HG03280 (cell line): ENCODE results near the gene PIGO.

ENCODE experiments used
- ATAC-seq: cut with Tn5 transposase; IDR thresholded peaks from one replicate; pipeline ENCODE4 v1.9.1; 2021; ENCODE audit warnings: mild to moderate bottlenecking, moderate library complexity; ENCODE audit not compliant: unreplicated experiment

PIGO gene

GRCh38 chr9:35096035-35096849, at the start of gene PIGO:
PIGO (minus strand) TSS chr9:35096591; CDS start chr9:35095565, 1,026 bp downstream.
- peak; percentile 89 for ATAC-seq

GRCh38 chr9:35142037-35142436, 45.6 kb upstream of the PIGO start:
- ATAC-seq: no peak

- ATAC-seq: no peak
Observed at GRCh38 chr9:35140093-35140492, 43.7 kb upstream of the PIGO start.

- ATAC-seq: no peak
Observed at GRCh38 chr9:35136866-35137265, 40.5 kb upstream of the PIGO start.

- no peak for ATAC-seq
Observed at GRCh38 chr9:35135988-35136387, 39.6 kb upstream of the PIGO start.

- ATAC-seq: no peak
Observed at GRCh38 chr9:35134920-35135319, 38.5 kb upstream of the PIGO start.

GRCh38 chr9:35116898-35117551, 20.6 kb upstream of the PIGO start:
- ATAC-seq: peak; percentile 47

- ATAC-seq: no peak
Observed at GRCh38 chr9:35116539-35116897, 20.1 kb upstream of the PIGO start.

- ATAC-seq: peak; percentile 59
Observed at GRCh38 chr9:35115680-35116538, 19.5 kb upstream of the PIGO start, which contains the start of gene ATOSB. ATOSB (minus strand) TSS chr9:35115862; CDS start chr9:35108274, 7,588 bp downstream.

- no peak for ATAC-seq
Observed at GRCh38 chr9:35114840-35115628, 18.6 kb upstream of the PIGO start.

GRCh38 chr9:35114113-35114839, 17.9 kb upstream of the PIGO start:
- no peak for ATAC-seq

GRCh38 chr9:35112257-35113020, 16.0 kb upstream of the PIGO start:
- no peak for ATAC-seq

GRCh38 chr9:35111001-35111933, 14.9 kb upstream of the PIGO start:
- ATAC-seq: peak; percentile 78

- ATAC-seq: no peak
Observed at GRCh38 chr9:35110327-35110761, 14.0 kb upstream of the PIGO start.

GRCh38 chr9:35108946-35109575, 12.7 kb upstream of the PIGO start:
- ATAC-seq: no peak

GRCh38 chr9:35108461-35108860, 12.1 kb upstream of the PIGO start:
- ATAC-seq: no peak
